ENCODE data around the gene CDKL4.

CDKL4 gene

GRCh38 chr2:39144416-39144815, 99.4 kb downstream of the CDKL4 start:
- TF ChIP-seq ZNF660 (tag by site-specific recombination; IDR thresholded peaks at IDR 0.05) (no peak), ZBTB26 (tag by site-specific recombination; optimal IDR thresholded peaks at IDR 0.05) (no peak), ZNF221 (tag by site-specific recombination; IDR thresholded peaks at IDR 0.05; ENCODE audit: borderline replicate concordance) (no peak), ZNF664 (tag by site-specific recombination; IDR thresholded peaks at IDR 0.05) (no peak), ZNF132 (tag by site-specific recombination; IDR thresholded peaks at IDR 0.05; ENCODE audit: borderline replicate concordance) (no peak), ZFP37 (tag by site-specific recombination; IDR thresholded peaks at IDR 0.05) (no peak), ZNF654 (tag by site-specific recombination; IDR thresholded peaks at IDR 0.05; ENCODE audit: low read depth) (no peak)
- POLR2A ChIA-PET, result interaction anchor here (0.9 kb wide), 1 partner anchor 24 kb away, joined by 5 read pairs; no protein-coding TSS in a partner anchor
- Histone ChIP-seq H3K27ac (ENCODE audit: extremely low read depth, low read depth, low read length) (no peak overlapping the region), H3K4me1 (ENCODE audit: control insufficient read depth, insufficient read depth, low read length) (peaks cover 10% of the 10 kb centered on the region), H3K4me3 (ENCODE audit: low read depth, low read length) (no peak overlapping the region), H3K9me3 (ENCODE audit: control insufficient read depth, insufficient read depth, low read depth, low read length) (no peaks in the 10 kb centered on the region), H3K36me3 (ENCODE audit: control insufficient read depth in 2 of 2, insufficient read depth in 1 of 2, low read length in 2 of 2) (no peaks in the 10 kb centered on the region)
- CTCF ChIA-PET, result no interaction called here

DNA sequence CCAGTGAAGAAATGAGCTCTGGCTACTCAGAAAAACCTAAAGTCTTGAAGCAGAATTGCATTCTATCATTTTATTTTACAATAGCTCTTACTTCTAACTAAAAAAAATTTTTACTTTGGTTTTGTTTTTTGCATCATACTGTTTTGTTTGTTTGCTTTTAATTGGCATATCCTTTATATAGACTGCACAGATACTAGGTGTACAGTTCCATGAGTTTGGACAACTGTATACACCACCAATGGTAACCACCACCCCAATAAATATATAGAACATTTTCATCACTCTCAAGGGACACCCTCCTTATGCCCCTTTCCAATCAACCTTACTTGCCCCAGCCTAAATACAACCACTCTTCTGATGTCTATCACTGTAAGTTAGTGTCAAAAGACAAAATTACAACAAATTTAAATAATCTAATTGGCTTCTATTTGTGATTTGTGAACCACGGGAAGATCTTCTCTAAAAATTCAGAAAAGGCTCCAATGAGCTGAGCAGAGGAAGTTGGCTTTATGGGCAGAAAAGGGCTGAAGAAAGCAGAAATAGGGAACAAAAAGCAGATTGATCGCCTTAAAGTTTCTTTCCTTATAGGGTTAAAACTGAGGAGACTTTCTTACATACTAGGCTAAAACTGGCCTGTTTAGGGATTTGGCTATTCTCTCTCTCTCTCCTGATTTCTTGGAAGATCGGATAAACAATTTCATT, 100.7 kb downstream of the CDKL4 start:
- CTCF ChIA-PET, result interaction anchor here (0.6 to 2.0 kb wide), 3 partner anchors 18 to 81 kb away, joined by 3 to 8 read pairs (median 3); no protein-coding TSS in a partner anchor
- H3K36me3 ChIP-seq (ENCODE audit: control insufficient read depth in 2 of 2, insufficient read depth in 1 of 2, low read length in 2 of 2), result no peaks in the 10 kb centered on the region
- H3K4me1 ChIP-seq (ENCODE audit: control insufficient read depth, insufficient read depth, low read length), result peaks cover 10% of the 10 kb centered on the region
- no peak overlapping the region for H3K27ac ChIP-seq (ENCODE audit: extremely low read depth, low read depth, low read length)
- TF ChIP-seq ZNF311 (tag by site-specific recombination; IDR thresholded peaks at IDR 0.05; ENCODE audit: borderline replicate concordance) (no peak), ZNF112 (tag by site-specific recombination; IDR thresholded peaks at IDR 0.05) (no peak), ZFP69B (tag by site-specific recombination; IDR thresholded peaks at IDR 0.05) (no peak), ZNF580 (tag by site-specific recombination; IDR thresholded peaks at IDR 0.05) (no peak)
- TF ChIP-seq, protein P1, sequence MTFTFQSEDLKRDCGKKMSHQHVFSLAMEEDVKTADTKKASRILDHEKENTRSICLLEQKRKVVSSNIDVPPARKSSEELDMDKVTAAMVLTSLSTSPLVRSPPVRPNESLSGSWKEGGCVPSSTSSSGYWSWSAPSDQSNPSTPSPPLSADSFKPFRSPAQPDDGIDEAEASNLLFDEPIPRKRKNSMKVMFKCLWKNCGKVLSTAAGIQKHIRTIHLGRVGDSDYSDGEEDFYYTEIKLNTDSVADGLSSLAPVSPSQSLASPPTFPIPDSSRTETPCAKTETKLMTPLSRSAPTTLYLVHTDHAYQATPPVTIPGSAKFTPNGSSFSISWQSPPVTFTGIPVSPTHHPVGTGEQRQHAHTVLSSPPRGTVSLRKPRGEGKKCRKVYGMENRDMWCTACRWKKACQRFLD (tag by site-specific recombination; IDR thresholded peaks at IDR 0.05), result no peak
- POLR2A ChIA-PET, result no interaction called here
- no peaks in the 10 kb centered on the region for H3K9me3 ChIP-seq (ENCODE audit: control insufficient read depth, insufficient read depth, low read depth, low read length)
- H3K4me3 ChIP-seq (ENCODE audit: low read depth, low read length), result no peak overlapping the region

DNA sequence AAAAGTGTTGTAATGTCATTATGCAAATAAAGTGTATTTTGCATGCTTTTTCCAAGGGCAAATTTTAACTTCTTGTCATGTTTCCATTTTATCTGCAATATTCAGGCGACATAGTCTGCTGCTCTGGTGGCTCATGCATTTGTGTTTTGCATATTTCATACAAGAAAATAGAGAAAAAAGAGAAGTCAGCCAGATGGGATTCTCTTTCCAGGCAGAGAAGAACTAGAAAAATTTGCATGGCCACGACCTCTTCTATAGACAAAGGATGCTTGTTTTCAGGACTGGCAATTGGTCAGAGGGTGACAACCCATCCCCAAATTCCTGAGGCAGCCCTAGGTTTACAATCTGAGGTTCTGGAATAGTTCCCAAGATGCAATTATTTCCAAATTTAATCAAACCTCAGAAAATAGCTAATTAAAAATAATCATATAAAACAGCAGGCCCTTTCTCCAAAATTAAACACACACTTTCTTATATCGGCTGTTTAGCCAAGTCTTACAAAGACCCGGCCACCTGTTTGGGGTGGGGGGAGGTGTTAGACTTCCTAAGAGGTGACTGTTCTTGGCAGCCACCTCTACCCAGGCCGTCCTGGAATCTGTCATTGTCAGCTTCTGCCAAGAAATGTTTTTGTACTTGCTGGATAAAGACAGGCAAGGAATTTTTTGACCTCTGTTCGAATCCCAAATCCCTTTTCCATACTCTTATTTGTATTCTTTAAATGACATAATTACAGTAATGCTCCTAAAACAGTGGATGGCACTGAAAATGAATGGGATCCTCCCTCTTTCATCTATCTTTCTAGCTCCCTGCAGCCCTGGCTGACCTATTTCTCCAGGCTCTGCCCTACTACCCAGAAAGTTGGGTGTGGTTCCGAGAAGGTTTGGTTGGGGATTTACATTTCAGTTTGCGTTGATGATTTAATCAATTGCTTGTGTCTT, 102.2 kb downstream of the CDKL4 start:
- peak; percentile 60 for TF ChIP-seq PRDM10 (tag by site-specific recombination; IDR thresholded peaks at IDR 0.05)
- TF ChIP-seq GLI4 (tag by site-specific recombination; IDR thresholded peaks at IDR 0.05), result no peak
- TF ChIP-seq ZBTB17 (tag by site-specific recombination; IDR thresholded peaks at IDR 0.05), result peak; percentile 71
- no peak overlapping the region for H3K4me3 ChIP-seq (ENCODE audit: low read depth, low read length)
- POLR2A ChIA-PET, result interaction anchor here (0.8 kb wide), 1 partner anchor 17 kb away, joined by 4 read pairs; no protein-coding TSS in a partner anchor
- peaks cover 10% of the 10 kb centered on the region for H3K4me1 ChIP-seq (ENCODE audit: control insufficient read depth, insufficient read depth, low read length)
- no peaks in the 10 kb centered on the region for H3K9me3 ChIP-seq (ENCODE audit: control insufficient read depth, insufficient read depth, low read depth, low read length)
- no peaks in the 10 kb centered on the region for H3K36me3 ChIP-seq (ENCODE audit: control insufficient read depth in 2 of 2, insufficient read depth in 1 of 2, low read length in 2 of 2)
- CTCF ChIA-PET, result interaction anchor here (0.6 to 2.0 kb wide), 3 partner anchors 17 to 228 kb away, joined by 3 to 8 read pairs (median 3); no protein-coding TSS in a partner anchor
- H3K27ac ChIP-seq (ENCODE audit: extremely low read depth, low read depth, low read length), result no peak overlapping the region
